Measurements from ENCODE around the gene MSH6. TPM values are rescaled to one million over a fixed set of nuclear protein-coding genes. Genes with fewer than 3 reads are reported as not detected.

Gene MSH6
- total RNA-seq, 2 experiments from 2014 or later, result 291 to 525 TPM

GRCh38 chr2:47738331-47738730 lies 44.6 kb upstream of the MSH6 start:
- Histone ChIP-seq H2AFZ (ENCODE audit: low read length) (no peak overlapping the region), H3K4me2 (ENCODE audit: low read length) (peak overlapping the region; percentile 53), H3K36me3 (ENCODE audit: insufficient read depth, low read length) (peaks cover 90% of the 10 kb centered on the region), H4K20me1 (ENCODE audit: insufficient read depth, low read length) (no peaks in the 10 kb centered on the region), H3K4me1 (ENCODE audit: insufficient read depth, low read length, poor library complexity, severe bottlenecking) (peaks cover 89% of the 10 kb centered on the region), H3K4me3 (ENCODE audit: low read depth, low read length, poor library complexity, severe bottlenecking) (no peak overlapping the region), H3K9me2 (ENCODE audit: insufficient read depth, low read length) (no peaks in the 10 kb centered on the region), H3K9me3 (ENCODE audit: low read length) (0 out of 2 replicates have a peak, but pooled peaks cover 4% of the 10 kb centered on the region), H3K79me2 (ENCODE audit: insufficient read depth, low read depth, low read length) (peaks cover 74% of the 10 kb centered on the region), H3K27ac (ENCODE audit: low read depth, low read length, poor library complexity, severe bottlenecking) (peak overlapping the region; percentile 94)
- TSS peak; percentile 11 for BruUV-seq (replicated peaks)
- no peak for TF ChIP-seq CTCF (conservative IDR thresholded peaks at IDR 0.05; ENCODE audit: low read length)
- TF ChIP-seq EZH2phosphoT487 (IDR thresholded peaks at IDR 0.05; ENCODE audit: borderline replicate concordance, low read depth, low read length), result no peak
- ChIA-PET CTCF (ENCODE audit: unreplicated experiment) (interaction anchor here (1.7 kb wide), 1 partner anchor 15 kb away, joined by 5 read pairs; no protein-coding TSS in a partner anchor), POLR2A (interaction anchor here (0.5 to 3.2 kb wide), 14 partner anchors 14 to 178 kb away, joined by 3 to 37 read pairs (median 4); partner anchors contain the start of gene MSH6)
- peak; percentile 87 for DNase-seq (ENCODE audit: low spot score)
- intact Hi-C loops (cut with micrococcal nuclease; ENCODE audit: unreplicated experiment), result loop anchor here (1.0 kb wide), 4 partner anchors 14 to 217 kb away; no protein-coding TSS in a partner anchor

- H3K9me3 ChIP-seq (ENCODE audit: low read length), result 0 out of 2 replicates have a peak, but pooled peaks cover 14% of the 10 kb centered on the region
- POLR2A ChIA-PET, result interaction anchor here (0.7 to 2.0 kb wide), 11 partner anchors 10 to 85 kb away, joined by 3 to 13 read pairs (median 3); no protein-coding TSS in a partner anchor
- H3K9me2 ChIP-seq (ENCODE audit: insufficient read depth, low read length), result no peaks in the 10 kb centered on the region
- TF ChIP-seq CTCF (conservative IDR thresholded peaks at IDR 0.05; ENCODE audit: low read length) (no peak), EZH2phosphoT487 (IDR thresholded peaks at IDR 0.05; ENCODE audit: borderline replicate concordance, low read depth, low read length) (no peak)
- H2AFZ ChIP-seq (ENCODE audit: low read length), result no peak overlapping the region
- no peaks in the 10 kb centered on the region for H4K20me1 ChIP-seq (ENCODE audit: insufficient read depth, low read length)
- H3K79me2 ChIP-seq (ENCODE audit: insufficient read depth, low read depth, low read length), result peaks cover 62% of the 10 kb centered on the region
- H3K27ac ChIP-seq (ENCODE audit: low read depth, low read length, poor library complexity, severe bottlenecking), result peak overlapping the region; percentile 32
- no peak overlapping the region for H3K4me3 ChIP-seq (ENCODE audit: low read depth, low read length, poor library complexity, severe bottlenecking)
- peaks cover 96% of the 10 kb centered on the region for H3K36me3 ChIP-seq (ENCODE audit: insufficient read depth, low read length)
- intact Hi-C loops (cut with micrococcal nuclease; ENCODE audit: unreplicated experiment), result no loop called here
- no peak for DNase-seq (ENCODE audit: low spot score)
- CTCF ChIA-PET (ENCODE audit: unreplicated experiment), result no interaction called here
- no TSS peak for BruUV-seq (replicated peaks)
- H3K4me1 ChIP-seq (ENCODE audit: insufficient read depth, low read length, poor library complexity, severe bottlenecking), result peaks cover 68% of the 10 kb centered on the region
- H3K4me2 ChIP-seq (ENCODE audit: low read length), result no peak overlapping the region
Measured at GRCh38 chr2:47741101-47741500, 41.8 kb upstream of the MSH6 start.

GRCh38 chr2:47741637-47742036 lies 41.3 kb upstream of the MSH6 start:
- Histone ChIP-seq H3K36me3 (ENCODE audit: insufficient read depth, low read length) (peaks cover 96% of the 10 kb centered on the region), H3K79me2 (ENCODE audit: insufficient read depth, low read depth, low read length) (peaks cover 57% of the 10 kb centered on the region), H3K9me3 (ENCODE audit: low read length) (peaks cover 17% of the 10 kb centered on the region; the same call in 1 of the 2 replicates), H3K9me2 (ENCODE audit: insufficient read depth, low read length) (no peaks in the 10 kb centered on the region), H3K4me1 (ENCODE audit: insufficient read depth, low read length, poor library complexity, severe bottlenecking) (peaks cover 63% of the 10 kb centered on the region), H3K4me3 (ENCODE audit: low read depth, low read length, poor library complexity, severe bottlenecking) (no peak overlapping the region), H4K20me1 (ENCODE audit: insufficient read depth, low read length) (no peaks in the 10 kb centered on the region), H2AFZ (ENCODE audit: low read length) (no peak overlapping the region), H3K27ac (ENCODE audit: low read depth, low read length, poor library complexity, severe bottlenecking) (peak overlapping the region; percentile 32), H3K4me2 (ENCODE audit: low read length) (no peak overlapping the region)
- intact Hi-C loops (cut with micrococcal nuclease; ENCODE audit: unreplicated experiment), result no loop called here
- POLR2A ChIA-PET, result interaction anchor here (0.7 to 2.0 kb wide), 10 partner anchors 9 to 49 kb away, joined by 3 to 13 read pairs (median 3); no protein-coding TSS in a partner anchor
- TF ChIP-seq CTCF (conservative IDR thresholded peaks at IDR 0.05; ENCODE audit: low read length) (no peak), EZH2phosphoT487 (IDR thresholded peaks at IDR 0.05; ENCODE audit: borderline replicate concordance, low read depth, low read length) (no peak)
- BruUV-seq (replicated peaks), result no TSS peak
- no peak for DNase-seq (ENCODE audit: low spot score)
- CTCF ChIA-PET (ENCODE audit: unreplicated experiment), result no interaction called here

Data from OCI-LY7 (cell line).